ENCODE measurements around the gene HOXB8.

The HOXB8 gene

DNA sequence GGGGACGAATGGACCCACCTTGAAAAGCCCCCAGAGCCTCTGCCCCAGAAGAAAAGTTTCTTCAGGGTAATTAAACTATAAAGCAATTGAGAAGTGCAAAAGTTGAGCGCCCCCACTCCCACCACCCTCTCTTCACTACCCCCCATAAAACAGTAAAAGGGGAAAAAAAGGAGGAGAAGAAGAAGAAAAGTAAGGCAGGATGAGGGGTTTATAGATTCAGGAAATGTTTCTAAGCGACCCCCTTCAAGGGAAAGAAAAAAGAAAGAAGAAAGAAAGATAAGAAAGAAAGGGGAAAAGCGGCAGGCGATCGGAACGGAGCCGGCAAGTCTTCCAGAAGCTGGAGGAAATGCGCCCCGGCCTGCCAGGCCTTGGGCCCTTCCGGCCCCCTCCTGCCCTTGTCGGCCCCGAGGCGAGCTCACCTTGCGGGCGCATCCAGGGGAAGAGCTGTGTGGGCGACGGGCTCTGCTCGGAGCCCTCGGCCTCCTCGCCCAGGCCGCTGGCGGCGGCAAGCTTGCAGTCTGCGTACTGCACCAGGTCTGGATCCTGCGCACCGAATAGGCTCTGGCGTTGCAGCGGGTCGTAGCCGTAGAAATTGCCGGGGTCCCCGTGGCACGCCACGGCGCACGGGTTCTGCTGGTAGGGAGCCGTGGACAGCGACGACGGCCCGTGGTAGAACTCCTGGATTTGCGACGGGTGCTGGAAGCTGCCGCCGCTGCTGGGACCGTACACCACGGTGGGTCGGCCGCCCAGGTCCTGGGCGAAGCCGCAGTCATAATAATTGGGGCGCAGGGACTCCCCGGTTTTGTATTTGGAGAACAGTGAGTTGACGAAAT is 1.0 kb downstream of the HOXB8 start:
- TF ChIP-seq, protein P1, sequence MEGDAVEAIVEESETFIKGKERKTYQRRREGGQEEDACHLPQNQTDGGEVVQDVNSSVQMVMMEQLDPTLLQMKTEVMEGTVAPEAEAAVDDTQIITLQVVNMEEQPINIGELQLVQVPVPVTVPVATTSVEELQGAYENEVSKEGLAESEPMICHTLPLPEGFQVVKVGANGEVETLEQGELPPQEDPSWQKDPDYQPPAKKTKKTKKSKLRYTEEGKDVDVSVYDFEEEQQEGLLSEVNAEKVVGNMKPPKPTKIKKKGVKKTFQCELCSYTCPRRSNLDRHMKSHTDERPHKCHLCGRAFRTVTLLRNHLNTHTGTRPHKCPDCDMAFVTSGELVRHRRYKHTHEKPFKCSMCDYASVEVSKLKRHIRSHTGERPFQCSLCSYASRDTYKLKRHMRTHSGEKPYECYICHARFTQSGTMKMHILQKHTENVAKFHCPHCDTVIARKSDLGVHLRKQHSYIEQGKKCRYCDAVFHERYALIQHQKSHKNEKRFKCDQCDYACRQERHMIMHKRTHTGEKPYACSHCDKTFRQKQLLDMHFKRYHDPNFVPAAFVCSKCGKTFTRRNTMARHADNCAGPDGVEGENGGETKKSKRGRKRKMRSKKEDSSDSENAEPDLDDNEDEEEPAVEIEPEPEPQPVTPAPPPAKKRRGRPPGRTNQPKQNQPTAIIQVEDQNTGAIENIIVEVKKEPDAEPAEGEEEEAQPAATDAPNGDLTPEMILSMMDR (conservative IDR thresholded peaks at IDR 0.05; ENCODE audit: low read depth, low read length): no peak
- H3K4me3 ChIP-seq (ENCODE audit: low read length): no peak overlapping the region
- DNase-seq (ENCODE audit: low read depth): no peak

DNA sequence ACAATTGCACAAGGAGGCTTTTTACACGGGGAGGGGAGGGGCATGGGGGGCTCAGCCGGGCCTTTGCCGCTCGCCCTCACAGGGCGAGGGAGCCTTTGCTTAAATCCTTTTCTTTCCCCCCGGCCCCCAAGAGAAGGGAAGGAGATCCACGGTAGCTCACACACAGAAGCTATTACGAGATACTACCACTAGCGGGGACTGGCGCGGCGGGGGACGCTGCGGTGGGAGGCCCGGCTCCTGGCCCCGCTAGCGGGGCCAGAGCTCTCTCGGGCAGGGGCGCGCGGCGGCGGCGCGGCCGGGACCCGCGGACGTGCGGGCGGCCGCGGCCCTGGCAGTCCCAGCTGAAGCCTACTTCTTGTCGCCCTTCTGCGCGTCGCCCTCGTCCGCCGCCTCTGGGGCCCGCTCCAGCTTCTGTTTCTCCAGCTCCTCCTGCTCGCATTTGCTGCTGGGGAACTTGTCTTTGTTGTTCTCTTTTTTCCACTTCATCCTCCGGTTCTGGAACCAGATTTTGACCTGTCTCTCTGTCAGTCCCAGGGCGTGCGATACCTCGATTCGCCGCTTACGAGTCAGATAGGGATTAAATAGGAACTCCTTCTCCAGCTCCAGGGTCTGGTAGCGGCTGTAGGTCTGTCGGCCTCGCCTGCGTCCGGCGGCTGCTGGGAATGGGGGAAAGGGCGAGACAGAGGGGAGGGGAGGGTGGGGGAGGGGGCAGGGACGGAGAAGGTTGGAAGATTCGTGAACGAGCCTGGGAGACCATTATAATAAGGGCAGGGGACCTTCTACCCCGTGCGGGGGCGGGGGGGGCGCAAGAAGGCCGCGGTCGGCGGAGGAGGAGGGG is 2.0 kb downstream of the HOXB8 start:
- no peak for DNase-seq (ENCODE audit: low read depth)
- no peak overlapping the region for H3K4me3 ChIP-seq (ENCODE audit: low read length)
- TF ChIP-seq, protein P1 (conservative IDR thresholded peaks at IDR 0.05; ENCODE audit: low read depth, low read length): peak; percentile 19

DNA sequence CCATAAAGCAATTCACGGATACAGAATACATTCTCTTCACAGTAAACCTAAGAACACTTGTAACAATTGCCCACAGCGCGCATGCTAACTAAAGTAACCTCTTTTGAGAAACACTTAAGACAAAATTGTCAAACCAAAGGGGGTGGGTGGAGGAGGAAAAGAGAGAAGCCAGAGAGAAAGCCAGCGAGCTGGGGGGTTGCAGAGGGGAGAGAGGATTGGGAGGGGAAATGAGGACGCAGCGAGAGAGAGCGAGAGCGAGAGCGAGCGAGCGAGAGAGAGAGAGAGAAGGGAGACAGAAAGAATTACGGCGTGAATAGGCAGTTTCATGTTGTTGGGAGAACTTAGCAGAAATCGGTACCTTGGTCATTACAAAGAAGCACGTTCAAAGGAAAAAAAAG is 2.6 kb downstream of the HOXB8 start:
- TF ChIP-seq, protein P1 (conservative IDR thresholded peaks at IDR 0.05; ENCODE audit: low read depth, low read length): no peak
- DNase-seq (ENCODE audit: low read depth): no peak
- no peak overlapping the region for H3K4me3 ChIP-seq (ENCODE audit: low read length)

DNA sequence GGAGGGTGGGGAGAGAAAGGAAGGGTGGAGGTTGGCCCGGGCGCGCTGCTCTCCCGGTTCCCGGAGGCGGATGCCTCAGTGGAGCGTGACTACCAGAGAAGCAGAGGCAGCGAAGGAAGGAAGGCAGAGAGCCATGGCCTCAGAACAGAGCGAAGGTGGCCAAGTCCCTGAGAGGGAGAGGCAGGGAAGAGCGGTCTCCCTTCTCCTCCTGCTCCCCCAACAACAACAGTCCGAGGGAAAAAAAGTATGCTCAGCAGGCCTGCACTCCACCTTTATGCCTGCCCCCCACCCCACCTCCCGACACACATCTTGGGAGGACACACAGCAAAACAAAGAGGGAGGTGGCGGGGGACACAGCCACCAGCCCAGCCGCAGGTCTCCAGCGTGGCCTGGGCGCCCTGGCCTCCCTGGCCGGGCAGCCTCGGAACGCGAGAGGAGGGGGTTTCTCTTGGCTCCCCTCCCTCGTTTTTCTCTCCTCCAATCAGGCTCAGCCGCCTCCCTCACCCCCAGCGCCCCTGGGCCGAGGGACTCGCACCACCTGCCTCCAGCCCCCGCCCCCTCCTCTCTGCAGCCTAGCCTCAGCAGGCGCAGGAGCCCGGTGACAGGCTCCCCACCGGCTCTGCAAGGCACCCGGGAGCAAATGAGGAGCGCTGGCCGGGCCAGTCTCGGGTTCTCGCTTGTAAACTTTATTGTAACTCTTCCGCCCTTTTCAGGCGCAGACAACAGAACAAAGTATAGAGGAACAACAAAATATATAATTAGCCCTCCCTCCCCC is 3.2 kb downstream of the HOXB8 start:
- no peak for DNase-seq (ENCODE audit: low read depth)
- TF ChIP-seq, protein P1 (conservative IDR thresholded peaks at IDR 0.05; ENCODE audit: low read depth, low read length): no peak
- no peak overlapping the region for H3K4me3 ChIP-seq (ENCODE audit: low read length)

DNA sequence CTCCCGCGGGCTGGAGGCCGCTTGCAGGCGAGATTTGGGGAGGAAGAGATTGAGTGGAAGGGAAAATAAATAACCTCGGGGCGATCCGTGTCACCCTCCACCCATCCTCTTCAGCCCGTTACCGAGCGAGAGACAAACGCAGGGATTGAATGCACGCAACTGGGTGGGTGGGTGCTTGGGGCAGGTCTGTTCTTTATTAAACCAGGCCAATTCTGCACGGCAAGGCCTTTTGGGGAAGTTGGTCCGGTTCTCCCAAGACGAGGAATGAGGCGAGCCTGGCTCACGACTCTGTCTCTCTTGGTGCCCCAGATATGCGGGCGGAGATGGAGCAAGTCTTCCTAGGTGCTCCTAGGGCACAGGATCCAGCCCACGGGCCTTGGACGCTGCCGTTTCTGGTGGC is 3.9 kb downstream of the HOXB8 start:
- DNase-seq (ENCODE audit: low read depth): no peak
- H3K4me3 ChIP-seq (ENCODE audit: low read length): no peak overlapping the region
- TF ChIP-seq, protein P1 (conservative IDR thresholded peaks at IDR 0.05; ENCODE audit: low read depth, low read length): no peak

DNA sequence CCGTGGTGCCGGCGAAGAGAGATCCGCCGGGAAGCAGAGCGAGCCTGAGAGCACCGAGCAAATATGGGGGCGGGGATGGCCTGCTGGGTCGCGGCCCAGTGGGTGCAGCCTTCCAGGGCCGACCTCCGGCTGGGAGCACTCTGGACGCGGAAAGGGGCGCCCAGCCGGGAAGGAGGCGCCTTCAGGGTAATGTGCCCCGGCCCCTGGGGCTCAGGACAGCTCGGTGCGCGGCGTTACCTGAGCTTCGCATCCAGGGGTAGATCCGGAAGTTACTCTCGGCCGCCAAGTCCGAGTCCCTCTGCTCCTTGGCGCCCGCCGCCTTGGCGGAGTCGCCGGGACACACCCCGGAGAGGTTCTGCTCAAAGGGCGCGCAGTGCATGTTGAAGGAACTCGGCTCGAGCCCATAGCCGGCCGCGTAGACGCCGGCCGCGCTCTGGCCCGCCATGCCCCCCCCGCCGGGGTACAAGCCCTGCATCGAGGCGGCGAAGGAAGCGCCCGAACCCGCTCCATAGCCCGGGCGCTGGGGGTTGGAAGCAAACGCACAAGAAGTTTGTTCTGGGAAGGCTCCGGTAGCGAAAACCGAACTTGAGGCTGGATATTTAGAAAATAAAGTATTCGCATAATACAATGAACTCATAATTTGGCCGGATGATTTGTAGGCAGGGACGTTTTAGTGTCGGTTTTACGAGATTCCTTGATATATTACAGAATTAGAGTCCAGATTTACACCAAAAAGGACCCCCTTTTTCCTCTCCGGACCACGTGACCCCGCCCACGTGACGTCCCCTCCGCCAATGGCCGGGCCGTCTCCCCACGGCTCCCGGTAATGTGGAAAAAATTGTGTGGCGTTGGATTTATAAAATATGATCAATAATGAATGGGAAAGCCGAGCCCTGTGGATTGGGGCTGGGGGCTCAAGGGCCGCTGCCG is 4.5 kb downstream of the HOXB8 start, which contains the start of gene HOXB7:
Gene HOXB7 (minus strand): TSS at position 736 of the 930 bp plus-strand sequence. CDS start 99 bp downstream, at position 637.
- TF ChIP-seq, protein P1 (conservative IDR thresholded peaks at IDR 0.05; ENCODE audit: low read depth, low read length): no peak
- no peak for DNase-seq (ENCODE audit: low read depth)
- no peak within 1 kb of the TSS for H3K4me3 ChIP-seq (ENCODE audit: low read length)

Measured in retinal pigment epithelial cell (primary cell).